Spleen (tissue), 11 donors: ENCODE measurements around the gene KLHDC4. TPM values are rescaled to one million over a fixed set of nuclear protein-coding genes. Genes with fewer than 3 reads are reported as not detected.

ENCODE experiments used
- DNase-seq: peaks from one replicate; pipeline ENCODE4 v3.0.0-alpha.2; 2020
- H3K27ac ChIP-seq, 8 donors: fragments of 200-600 bp; sonication (generic) in 7 of 8; 1 replicate in 4 of 8; 2 replicates in 4 of 8; pipeline versions ENCODE4 v1.5.0 to v1.8.0; 2016 to 2021; ENCODE audit warnings: inconsistent platforms in 4 of 8, mild to moderate bottlenecking in 4 of 8, moderate library complexity in 1 of 8
- H3K27me3 ChIP-seq, 7 donors: fragments of 200-600 bp; sonication (generic) in 6 of 7; replicated peaks in 1 of 7; 1 replicate in 4 of 7; 2 replicates in 3 of 7; pipeline versions ENCODE4 v1.5.0 to v1.8.0; 2016 to 2021; ENCODE audit warnings: inconsistent platforms in 3 of 7, mild to moderate bottlenecking in 1 of 7
- H3K36me3 ChIP-seq, 6 donors: fragments of 200-600 bp; sonication (generic) in 5 of 6; 1 replicate in 4 of 6; 2 replicates in 2 of 6; pipeline versions ENCODE4 v1.5.0 to v1.8.0; 2016 to 2021; ENCODE audit warnings: inconsistent platforms in 2 of 6
- H3K4me1 ChIP-seq, 6 donors: fragments of 200-600 bp; sonication (generic) in 5 of 6; 1 replicate in 3 of 6; 2 replicates in 3 of 6; pipeline versions ENCODE4 v1.5.0 to v1.8.0; 2016 to 2021; ENCODE audit warnings: inconsistent platforms in 3 of 6
- H3K4me3 ChIP-seq, 8 donors: fragments of 200-600 bp; sonication (generic) in 7 of 8; 1 replicate in 4 of 8; 2 replicates in 4 of 8; pipeline versions ENCODE4 v1.5.0 to v1.8.0; 2016 to 2021; ENCODE audit warnings: inconsistent platforms in 4 of 8, mild to moderate bottlenecking in 4 of 8, moderate library complexity in 2 of 8
- H3K9me3 ChIP-seq, 8 donors: fragments of 200-600 bp; sonication (generic) in 7 of 8; 1 replicate in 4 of 8; 2 replicates in 4 of 8; pipeline versions ENCODE4 v1.5.0 to v1.8.0; 2016 to 2021; ENCODE audit warnings: inconsistent platforms in 4 of 8
- POLR2A ChIP-seq, 3 donors: fragments of 450-650 bp; IDR thresholded peaks; one replicate each; pipeline ENCODE4 v1.5.1; 2017; ENCODE audit warnings: antibody characterized with exemption in 3 of 3, mild to moderate bottlenecking in 1 of 3
- POLR2AphosphoS5 ChIP-seq, 3 donors: sonication (generic); formaldehyde crosslinking; IDR thresholded peaks; one replicate each; pipeline ENCODE4 v1.5.1; 2017; ENCODE audit warnings: antibody characterized with exemption in 3 of 3
- WGBS, 5 donors: extraction: QIAGEN DNeasy Blood & Tissue Kit in 3 of 5; methylation state at CpG; one replicate each; pipeline versions ENCODE4 v1.1.5 to v1.1.7; 2013 to 2018; 5-methylcytosine and 5-hydroxymethylcytosine counted together
- intact Hi-C: fragments of 100-400 bp; cut with DNase I; formaldehyde crosslinking; loops from one replicate; pipeline ENCODE4 v1.15.0; 2023; ENCODE audit warnings: low total_unique reads
- polyA plus RNA-seq, 3 donors: library from polyadenylated mRNA; stranded (reverse); fragments of 200-250 nt; gene quantifications; one replicate each; pipeline ENCODE4 v1.2.1, GENCODE V29; 2013
- total RNA-seq, 7 donors: library from RNA; depleted of rRNA in 3 of 7; stranded (reverse); fragments of >200 nt in 3 of 7; fragmentation: NEBNext Ultra II Directional in 4 of 7; extraction: Animal tissue kit (Norgen Biotek cat#: 25700) in 4 of 7; gene quantifications; one replicate each; pipeline versions ENCODE4 v1.1.0 to v1.2.1, GENCODE V29; 2016 to 2021
- TF ChIP-seq, protein P1 (sequence below), 11 experiments: fragments of 200-600 bp in 7 of 11; fragments of 450-650 bp in 4 of 11; sonication (generic) in 4 of 11; IDR thresholded peaks in 8 of 11; conservative IDR thresholded peaks in 3 of 11; 1 replicate in 7 of 11; 2 replicates in 4 of 11; pipeline versions ENCODE4 v1.4.0 to v1.8.0; 2016 to 2021; ENCODE audit warnings: antibody characterized with exemption in 11 of 11, inconsistent platforms in 4 of 11, mild to moderate bottlenecking in 1 of 11
- donor health status: healthy with polysubstance abuse.
- donor health status: DM: no; HTN: no; CAD: no; lungs with moderate emphysema.
- donor health status: DM: no; HTN: no; CAD: no.
- donor health status: Bipolar disorder and iron deficiency.
- donor health status: healthy.
- donor health status: DM: no; HTN: no; CAD: no.
- donor health status: DM: yes; HTN: yes; CAD: no.

Gene KLHDC4
- total and polyA plus RNA-seq, 10 donors: 30.2 to 91.7 (median 56.7) TPM

DNA sequence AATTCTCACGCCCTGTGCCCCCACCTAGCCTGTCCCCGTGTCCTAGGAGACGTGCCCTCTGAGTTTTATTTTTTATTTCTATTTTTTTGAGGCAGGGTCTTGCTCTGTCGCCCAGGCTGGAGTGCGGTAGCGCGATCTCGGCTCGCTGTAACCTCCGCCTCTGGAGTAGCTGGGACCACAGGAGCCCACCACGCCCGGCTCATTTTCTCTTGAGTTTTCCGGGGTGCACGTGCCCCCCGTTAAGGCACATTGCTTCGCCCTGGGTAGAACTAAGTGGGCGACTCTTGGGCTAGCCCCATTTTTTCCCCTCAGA, 655 bp upstream of the KLHDC4 start:
- H3K4me1 ChIP-seq: peaks cover 14 to 60% (median 47%) of the 10 kb centered on the region in 6 donors
- intact Hi-C loops: loop anchor here (10.0 kb wide), 2 partner anchors 182 to 382 kb away; partner anchors contain the start of gene FBXO31
- 47 to 52% (median 51%) methylated on average over 17 of the region's 17 CpGs for WGBS, 5 donors
- TF ChIP-seq POLR2A (IDR thresholded peaks at IDR 0.05) (no peak), POLR2AphosphoS5 (IDR thresholded peaks at IDR 0.05) (no peak)
- TF ChIP-seq, protein P1, sequence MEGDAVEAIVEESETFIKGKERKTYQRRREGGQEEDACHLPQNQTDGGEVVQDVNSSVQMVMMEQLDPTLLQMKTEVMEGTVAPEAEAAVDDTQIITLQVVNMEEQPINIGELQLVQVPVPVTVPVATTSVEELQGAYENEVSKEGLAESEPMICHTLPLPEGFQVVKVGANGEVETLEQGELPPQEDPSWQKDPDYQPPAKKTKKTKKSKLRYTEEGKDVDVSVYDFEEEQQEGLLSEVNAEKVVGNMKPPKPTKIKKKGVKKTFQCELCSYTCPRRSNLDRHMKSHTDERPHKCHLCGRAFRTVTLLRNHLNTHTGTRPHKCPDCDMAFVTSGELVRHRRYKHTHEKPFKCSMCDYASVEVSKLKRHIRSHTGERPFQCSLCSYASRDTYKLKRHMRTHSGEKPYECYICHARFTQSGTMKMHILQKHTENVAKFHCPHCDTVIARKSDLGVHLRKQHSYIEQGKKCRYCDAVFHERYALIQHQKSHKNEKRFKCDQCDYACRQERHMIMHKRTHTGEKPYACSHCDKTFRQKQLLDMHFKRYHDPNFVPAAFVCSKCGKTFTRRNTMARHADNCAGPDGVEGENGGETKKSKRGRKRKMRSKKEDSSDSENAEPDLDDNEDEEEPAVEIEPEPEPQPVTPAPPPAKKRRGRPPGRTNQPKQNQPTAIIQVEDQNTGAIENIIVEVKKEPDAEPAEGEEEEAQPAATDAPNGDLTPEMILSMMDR (IDR thresholded peaks at IDR 0.05 in 8 of 11, conservative IDR thresholded peaks at IDR 0.05 in 3 of 11): no peak
- H3K36me3 ChIP-seq: peaks cover 0 to 28% (median 19%) of the 10 kb centered on the region in 6 donors
- H3K9me3 ChIP-seq: no peaks in the 10 kb centered on the region
- peaks cover 0 to 8% (median 0%) of the 10 kb centered on the region in 7 donors for H3K27me3 ChIP-seq
- no peak for DNase-seq
- peak overlapping the region; percentile 87 to 96 (median 94) for H3K27ac ChIP-seq
- peak overlapping the region; percentile 89 to 100 (median 98) for H3K4me3 ChIP-seq

DNA sequence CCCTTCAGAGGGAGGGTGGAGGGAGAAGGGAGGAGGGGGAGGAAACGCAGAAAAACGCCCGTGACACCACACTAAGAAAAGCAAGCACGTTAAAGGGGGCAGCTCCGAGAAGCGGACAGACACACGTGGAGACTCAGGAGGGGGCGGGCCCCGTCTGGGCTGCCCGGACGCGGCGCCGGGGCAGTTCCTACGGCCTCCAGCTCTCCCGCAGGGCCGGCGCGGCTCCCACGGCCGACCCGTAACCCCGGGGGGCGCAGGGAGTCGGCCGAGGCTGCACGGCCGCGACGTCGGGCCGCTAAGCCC, 362 bp downstream of the KLHDC4 start:
- Histone ChIP-seq H3K4me3 (peak overlapping the region; percentile 89 to 100 (median 98)), H3K9me3 (no peaks in the 10 kb centered on the region), H3K27me3 (peaks cover 0 to 5% (median 0%) of the 10 kb centered on the region in 7 donors), H3K36me3 (peaks cover 0 to 39% (median 29%) of the 10 kb centered on the region in 6 donors), H3K27ac (peak overlapping the region; percentile 87 to 96 (median 94)), H3K4me1 (peaks cover 14 to 64% (median 49%) of the 10 kb centered on the region in 6 donors)
- WGBS, 5 donors: 0 to 1% (median 0%) methylated on average over 8 to 32 of the region's 32 CpGs
- intact Hi-C loops: loop anchor here (10.0 kb wide), 2 partner anchors 181 to 381 kb away; partner anchors contain the start of gene FBXO31
- TF ChIP-seq POLR2AphosphoS5 (IDR thresholded peaks at IDR 0.05): no peak
- TF ChIP-seq, protein P1 (IDR thresholded peaks at IDR 0.05 in 8 of 11, conservative IDR thresholded peaks at IDR 0.05 in 3 of 11): no peak
- TF ChIP-seq POLR2A (IDR thresholded peaks at IDR 0.05): no peak
- DNase-seq: no peak

DNA sequence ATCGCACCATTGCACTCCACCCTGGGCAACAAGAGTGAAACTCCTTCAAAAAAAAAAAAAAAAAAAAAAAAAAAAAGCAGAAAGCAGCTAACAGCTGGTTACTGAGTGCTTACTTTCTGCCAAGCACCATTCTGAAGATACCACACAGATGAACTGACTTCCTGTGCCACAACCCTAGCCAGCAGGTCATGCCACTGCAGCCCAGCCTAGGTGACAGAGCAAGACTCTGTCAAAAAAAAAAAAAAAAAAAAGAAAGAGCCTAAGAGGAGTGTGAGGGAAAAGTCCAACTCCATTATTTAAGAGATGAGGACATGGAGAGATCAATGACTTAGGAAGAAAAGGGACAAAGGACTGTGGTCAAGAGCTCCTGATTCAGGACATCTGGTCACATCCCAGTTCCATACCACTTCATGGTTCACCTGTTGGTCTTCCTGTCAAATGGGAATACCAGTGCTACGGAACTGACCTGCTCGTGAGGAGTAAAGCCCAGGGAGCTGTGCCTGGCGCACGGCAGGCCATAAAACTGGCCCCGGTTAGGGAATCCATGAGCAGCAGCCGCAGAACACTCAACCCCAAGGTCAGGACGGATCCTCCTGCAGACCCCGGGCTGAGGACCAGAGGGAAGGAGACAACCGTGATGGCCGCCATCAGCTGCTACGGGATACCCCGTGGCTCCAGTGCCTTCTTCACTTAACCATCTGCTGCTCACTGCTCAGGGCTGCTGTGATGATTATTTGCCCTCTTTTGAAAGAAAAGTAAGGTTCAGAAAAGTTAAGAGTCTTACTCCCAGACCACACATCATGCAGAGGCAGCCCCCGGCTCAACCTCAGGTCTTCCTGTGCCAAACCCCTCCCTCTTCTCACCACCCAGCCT, 950 bp downstream of the KLHDC4 start:
- peaks cover 14 to 64% (median 49%) of the 10 kb centered on the region in 6 donors for H3K4me1 ChIP-seq

More for the DNA sequence above, 950 bp downstream of the KLHDC4 start:
- WGBS, 5 donors: 32 to 39% (median 39%) methylated on average over 14 of the region's 14 CpGs
- Histone ChIP-seq H3K9me3 (no peaks in the 10 kb centered on the region), H3K36me3 (peaks cover 0 to 44% (median 35%) of the 10 kb centered on the region in 6 donors), H3K27ac (peak overlapping the region in 7 of 8 donors; percentile 87 to 96 (median 94)), H3K27me3 (peaks cover 0 to 1% (median 0%) of the 10 kb centered on the region in 7 donors), H3K4me3 (peak overlapping the region; percentile 89 to 100 (median 98))
- peak; percentile 81 for DNase-seq
- no peak for TF ChIP-seq POLR2A (IDR thresholded peaks at IDR 0.05)
- TF ChIP-seq, protein P1 (IDR thresholded peaks at IDR 0.05 in 8 of 11, conservative IDR thresholded peaks at IDR 0.05 in 3 of 11): no peak
- no peak for TF ChIP-seq POLR2AphosphoS5 (IDR thresholded peaks at IDR 0.05)
- intact Hi-C loops: loop anchor here (10.0 kb wide), 2 partner anchors 180 to 380 kb away; partner anchors contain the start of gene FBXO31
